Neural progenitor cell (in vitro differentiated cells): ENCODE data around the gene PALM2AKAP2. TPM values are rescaled to one million over a fixed set of nuclear protein-coding genes. Genes with fewer than 3 reads are reported as not detected.

Source experiments
- DNase-seq: peaks from one replicate; pipeline ENCODE4 v3.0.0-alpha.2; 2016; ENCODE audit warnings: low spot score
- H2AFZ ChIP-seq: fragments of 200-600 bp; sonication (generic); replicated peaks from 2 replicates; pipeline ENCODE4 v1.6.1; 2016; ENCODE audit warnings: antibody characterized with exemption
- H3F3A ChIP-seq: fragments of 200-600 bp; sonication (generic); 2 replicates; pipeline ENCODE4 v1.6.1; 2016; ENCODE audit warnings: antibody characterized with exemption, low read depth
- H3K27ac ChIP-seq: fragments of 200-600 bp; sonication (generic); 2 replicates; pipeline ENCODE4 v1.5.1; 2016; ENCODE audit warnings: mild to moderate bottlenecking
- H3K27me3 ChIP-seq: fragments of 200-600 bp; sonication (generic); 2 replicates; pipeline ENCODE4 v1.6.1; 2016; ENCODE audit warnings: mild to moderate bottlenecking, moderate library complexity
- H3K36me3 ChIP-seq: fragments of 200-600 bp; sonication (generic); 2 replicates; pipeline ENCODE4 v1.5.1; 2016
- H3K4me1 ChIP-seq: fragments of 200-600 bp; sonication (generic); 2 replicates; pipeline ENCODE4 v1.6.1; 2016; ENCODE audit warnings: mixed run types
- H3K4me2 ChIP-seq: fragments of 200-600 bp; sonication (generic); 2 replicates; pipeline ENCODE4 v1.6.1; 2016
- H3K4me3 ChIP-seq: fragments of 200-600 bp; sonication (generic); 2 replicates; pipeline ENCODE4 v1.5.1; 2016
- H3K79me2 ChIP-seq: fragments of 200-600 bp; sonication (generic); 2 replicates; pipeline ENCODE4 v1.6.1; 2016; ENCODE audit warnings: low read depth
- H3K9ac ChIP-seq: fragments of 200-600 bp; sonication (generic); 2 replicates; pipeline ENCODE4 v1.6.1; 2016
- H3K9me3 ChIP-seq: fragments of 200-600 bp; sonication (generic); 2 replicates; pipeline ENCODE4 v1.5.1; 2016; ENCODE audit warnings: low read depth
- H4K20me1 ChIP-seq: fragments of 200-600 bp; sonication (generic); 2 replicates; pipeline ENCODE4 v1.6.1; 2016; ENCODE audit warnings: low read depth
- H3K27ac Mint-ChIP-seq: 3 replicates; pipeline ENCODE4 v1.8.0; 2021; ENCODE audit warnings: mixed read lengths
- H3K27me3 Mint-ChIP-seq: 2 replicates; pipeline ENCODE4 v1.8.0; 2022; ENCODE audit warnings: low read depth, mild to moderate bottlenecking, inconsistent platforms, moderate library complexity, mixed read lengths; ENCODE audit not compliant: insufficient read depth
- H3K36me3 Mint-ChIP-seq: 3 replicates; pipeline ENCODE4 v1.8.0; 2021; ENCODE audit warnings: mixed read lengths
- H3K4me1 Mint-ChIP-seq: 3 replicates; pipeline ENCODE4 v1.8.0; 2021; ENCODE audit warnings: mixed read lengths
- H3K4me3 Mint-ChIP-seq: 3 replicates; pipeline ENCODE4 v1.8.0; 2021; ENCODE audit warnings: mild to moderate bottlenecking, moderate library complexity, mixed read lengths
- H3K9me3 Mint-ChIP-seq: 3 replicates; pipeline ENCODE4 v1.8.0; 2020; ENCODE audit warnings: mixed read lengths
- CTCF ChIP-seq: fragments of 200-600 bp; sonication (generic); IDR thresholded peaks from 2 replicates; pipeline ENCODE4 v1.5.1; 2017; ENCODE audit warnings: antibody characterized with exemption, mild to moderate bottlenecking
- EZH2 ChIP-seq: fragments of 200-600 bp; sonication (generic); IDR thresholded peaks from 2 replicates; pipeline ENCODE4 v1.6.1; 2017; ENCODE audit warnings: antibody characterized with exemption, mild to moderate bottlenecking, moderate library complexity
- EZH2phosphoT487 ChIP-seq: fragments of 200-600 bp; sonication (generic); IDR thresholded peaks from 2 replicates; pipeline ENCODE4 v1.6.1; 2017; ENCODE audit warnings: antibody characterized with exemption
- total RNA-seq: library from RNA; depleted of rRNA; stranded (reverse); fragments of >200 nt; gene quantifications from 2 replicates; pipeline ENCODE4 v1.2.3, GENCODE V29; 2015; ENCODE audit warnings: low replicate concordance

Gene PALM2AKAP2
- total RNA-seq, 1 donor from 2014 or later: 3.9 TPM

DNA sequence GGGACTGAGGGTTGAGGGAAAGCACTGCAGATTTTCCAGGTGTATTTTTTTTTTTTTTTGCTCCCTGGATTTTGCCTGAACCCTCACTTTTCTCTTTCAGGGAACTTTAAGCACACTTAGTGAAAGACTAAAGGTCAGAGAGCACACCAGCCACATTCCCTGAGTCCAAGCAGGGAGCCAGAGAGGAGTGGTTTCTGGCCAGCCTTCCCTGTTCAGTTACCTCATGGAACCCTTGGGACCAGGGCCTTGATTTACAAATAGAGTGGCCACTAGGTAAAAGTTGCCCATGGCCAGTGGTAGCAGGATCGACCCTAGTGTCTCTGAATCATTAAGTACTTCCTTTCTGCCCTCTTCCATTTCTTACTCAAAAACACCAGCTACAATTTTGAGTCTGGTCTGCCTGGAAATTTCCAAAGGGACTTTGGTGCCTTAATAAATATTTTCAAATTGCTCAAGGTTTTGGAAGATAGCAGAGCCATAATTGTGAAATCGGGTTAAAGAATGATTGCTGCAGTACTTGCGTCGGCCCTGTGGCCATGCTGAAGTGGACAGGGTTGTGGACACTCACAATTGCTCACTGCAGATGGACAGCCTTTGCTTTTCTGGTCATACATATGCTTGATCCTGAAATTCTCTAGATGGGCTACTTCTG is 14.5 kb downstream of the PALM2AKAP2 start:
- Histone ChIP-seq H4K20me1 (no peaks in the 10 kb centered on the region), H3K27ac (peak overlapping the region; percentile 21), H2AFZ (no peak overlapping the region), H3F3A (peaks cover 9% of the 10 kb centered on the region), H3K36me3 (no peaks in the 10 kb centered on the region), H3K9ac (no peak overlapping the region), H3K27me3 (no peaks in the 10 kb centered on the region), H3K9me3 (no peaks in the 10 kb centered on the region), H3K4me1 (peaks cover 18% of the 10 kb centered on the region), H3K4me3 (no peak overlapping the region), H3K4me2 (peak overlapping the region; percentile 41), H3K79me2 (no peaks in the 10 kb centered on the region)
- Mint-ChIP-seq H3K27ac (no peak overlapping the region), H3K27me3 (peaks cover 2% of the 10 kb centered on the region), H3K36me3 (no peaks in the 10 kb centered on the region), H3K4me3 (no peak overlapping the region), H3K9me3 (no peaks in the 10 kb centered on the region), H3K4me1 (peaks cover 8% of the 10 kb centered on the region)
- DNase-seq: peak; percentile 20
- no peak for TF ChIP-seq EZH2phosphoT487
- no peak for TF ChIP-seq EZH2
- no peak for TF ChIP-seq CTCF

DNA sequence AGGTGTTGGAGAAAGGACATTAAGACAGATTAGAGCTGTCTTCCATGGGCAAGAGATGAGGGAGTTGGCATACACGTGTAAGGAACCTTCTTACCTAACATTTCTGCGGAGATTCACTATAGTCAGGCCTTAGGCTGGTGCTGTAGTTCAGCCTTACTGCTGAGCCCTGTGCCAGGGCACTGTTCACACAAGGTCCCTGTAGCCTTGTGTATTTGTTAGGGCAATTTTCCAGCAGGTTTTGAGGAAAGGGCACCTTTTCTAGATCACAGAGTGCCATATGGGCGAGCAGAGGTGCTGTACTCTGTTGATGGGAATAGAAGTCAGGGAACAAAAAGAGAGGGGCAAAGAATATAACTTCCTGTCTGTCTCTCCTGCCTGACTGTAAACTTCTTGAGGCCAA is 15.6 kb downstream of the PALM2AKAP2 start:
- no peak for DNase-seq
- Mint-ChIP-seq H3K9me3 (no peaks in the 10 kb centered on the region), H3K36me3 (no peaks in the 10 kb centered on the region), H3K4me1 (peaks cover 3% of the 10 kb centered on the region), H3K27ac (no peak overlapping the region), H3K27me3 (peaks cover 2% of the 10 kb centered on the region), H3K4me3 (no peak overlapping the region)
- Histone ChIP-seq H3K4me3 (no peak overlapping the region), H3F3A (peaks cover 9% of the 10 kb centered on the region), H3K9me3 (no peaks in the 10 kb centered on the region), H3K36me3 (no peaks in the 10 kb centered on the region), H2AFZ (no peak overlapping the region), H3K9ac (no peak overlapping the region), H3K4me2 (no peak overlapping the region), H3K79me2 (no peaks in the 10 kb centered on the region), H3K27me3 (no peaks in the 10 kb centered on the region), H3K27ac (no peak overlapping the region), H4K20me1 (no peaks in the 10 kb centered on the region), H3K4me1 (peaks cover 18% of the 10 kb centered on the region)
- TF ChIP-seq EZH2 (no peak), EZH2phosphoT487 (no peak), CTCF (no peak)

GRCh38 chr9:109796078-109796477 is 16.1 kb downstream of the PALM2AKAP2 start:
- H3K27ac ChIP-seq: no peak overlapping the region
- H3K36me3 ChIP-seq: no peaks in the 10 kb centered on the region
- no peaks in the 10 kb centered on the region for H3K27me3 ChIP-seq
- no peaks in the 10 kb centered on the region for H3K36me3 Mint-ChIP-seq
- H3F3A ChIP-seq: peaks cover 9% of the 10 kb centered on the region
- H3K27me3 Mint-ChIP-seq: peaks cover 2% of the 10 kb centered on the region
- no peak overlapping the region for H3K4me2 ChIP-seq
- no peaks in the 10 kb centered on the region for H4K20me1 ChIP-seq
- H3K9me3 ChIP-seq: no peaks in the 10 kb centered on the region
- peaks cover 18% of the 10 kb centered on the region for H3K4me1 ChIP-seq
- H3K9me3 Mint-ChIP-seq: no peaks in the 10 kb centered on the region
- TF ChIP-seq EZH2phosphoT487 (no peak), EZH2 (no peak), CTCF (no peak)
- H2AFZ ChIP-seq: no peak overlapping the region
- H3K4me3 ChIP-seq: no peak overlapping the region
- no peaks in the 10 kb centered on the region for H3K79me2 ChIP-seq
- no peak overlapping the region for H3K4me3 Mint-ChIP-seq
- DNase-seq: no peak
- H3K27ac Mint-ChIP-seq: no peak overlapping the region
- H3K9ac ChIP-seq: no peak overlapping the region
- H3K4me1 Mint-ChIP-seq: peaks cover 3% of the 10 kb centered on the region
